PC-9 (cell line): ENCODE measurements around the gene NHSL1. TPM values are rescaled to one million over a fixed set of nuclear protein-coding genes. Genes with fewer than 3 reads are reported as not detected.

Experiments
- BruUV-seq: library from RNA; stranded (reverse); fragments of 400-500 nt; replicated peaks from 2 replicates; lab custom pipeline; 2021; lab: Mats Ljungman, UMichigan
- CTCF ChIA-PET: fragments of 300-600 bp; sonication (Branson Sonifier 250); formaldehyde crosslinking; loops from one replicate; lab custom pipeline; 2022; ENCODE audit warnings: antibody characterized with exemption; lab: Charles Lee
- POLR2A ChIA-PET: fragments of 300-600 bp; sonication (Branson Sonifier 250); formaldehyde crosslinking; loops from one replicate; lab custom pipeline; 2022; ENCODE audit warnings: antibody characterized with exemption; ENCODE audit not compliant: unreplicated experiment; lab: Charles Lee
- DNase-seq, 2 experiments: peaks; one replicate each; pipeline versions ENCODE4 v3.0.0 to v3.0.0-alpha.2; 2015 to 2022; ENCODE audit warnings: mixed read lengths in 1 of 2
- H2AFZ ChIP-seq: fragments of 200-600 bp; sonication (generic); 2 replicates; pipeline ENCODE4 v1.8.1; 2017; ENCODE audit warnings: antibody characterized with exemption
- H3F3A ChIP-seq: fragments of 200-600 bp; sonication (generic); 2 replicates; pipeline ENCODE4 v1.8.1; 2017; ENCODE audit warnings: antibody characterized with exemption, mild to moderate bottlenecking, low read depth; ENCODE audit not compliant: insufficient read depth
- H3K27ac ChIP-seq: fragments of 200-600 bp; sonication (generic); 2 replicates; pipeline ENCODE4 v1.6.1; 2016; ENCODE audit warnings: mixed run types
- H3K27me3 ChIP-seq: fragments of 200-600 bp; sonication (generic); 2 replicates; pipeline ENCODE4 v1.6.1; 2016; ENCODE audit warnings: low read depth, mixed run types; ENCODE audit not compliant: insufficient read depth
- H3K36me3 ChIP-seq: fragments of 200-600 bp; sonication (generic); 2 replicates; pipeline ENCODE4 v1.6.1; 2016; ENCODE audit warnings: low read depth, mixed run types
- H3K4me1 ChIP-seq: fragments of 200-600 bp; sonication (generic); replicated peaks from 2 replicates; pipeline ENCODE4 v1.6.1; 2016; ENCODE audit warnings: mixed run types; ENCODE audit not compliant: insufficient read depth
- H3K4me2 ChIP-seq: fragments of 200-600 bp; sonication (generic); 2 replicates; pipeline ENCODE4 v1.6.1; 2017; ENCODE audit warnings: mixed run types
- H3K4me3 ChIP-seq: fragments of 200-600 bp; sonication (generic); 2 replicates; pipeline ENCODE4 v1.6.1; 2016; ENCODE audit warnings: mixed run types
- H3K79me2 ChIP-seq: fragments of 200-600 bp; sonication (generic); 2 replicates; pipeline ENCODE4 v1.6.1; 2017; ENCODE audit warnings: low read depth, mixed run types
- H3K9me2 ChIP-seq: fragments of 200-600 bp; sonication (generic); 2 replicates; pipeline ENCODE4 v1.8.1; 2017; ENCODE audit warnings: mild to moderate bottlenecking; ENCODE audit not compliant: insufficient read depth
- H3K9me3 ChIP-seq: fragments of 200-600 bp; sonication (generic); 2 replicates; pipeline ENCODE4 v1.8.1; 2016; ENCODE audit warnings: low read depth; ENCODE audit not compliant: insufficient read depth
- H4K20me1 ChIP-seq: fragments of 200-600 bp; sonication (generic); 2 replicates; pipeline ENCODE4 v1.8.1; 2017; ENCODE audit not compliant: insufficient read depth
- CTCF ChIP-seq: fragments of 200-600 bp; sonication (generic); conservative IDR thresholded peaks from 2 replicates; pipeline ENCODE4 v1.6.1; 2017; ENCODE audit warnings: mixed run types, antibody characterized with exemption, mild to moderate bottlenecking, moderate library complexity
- EZH2 ChIP-seq: fragments of 200-600 bp; sonication (generic); IDR thresholded peaks from 2 replicates; pipeline ENCODE4 v1.8.0; 2017; ENCODE audit warnings: antibody characterized with exemption, low read depth
- intact Hi-C: fragments of 100-400 bp; cut with micrococcal nuclease; formaldehyde crosslinking; loops from one replicate; pipeline ENCODE4 v1.10.0; 2022; ENCODE audit not compliant: unreplicated experiment
- total RNA-seq: library from RNA; stranded (reverse); gene quantifications from 2 replicates; pipeline ENCODE4 v1.2.3, GENCODE V29; 2021

NHSL1 gene
- total RNA-seq, 1 experiment from 2014 or later: 17.5 TPM

DNA sequence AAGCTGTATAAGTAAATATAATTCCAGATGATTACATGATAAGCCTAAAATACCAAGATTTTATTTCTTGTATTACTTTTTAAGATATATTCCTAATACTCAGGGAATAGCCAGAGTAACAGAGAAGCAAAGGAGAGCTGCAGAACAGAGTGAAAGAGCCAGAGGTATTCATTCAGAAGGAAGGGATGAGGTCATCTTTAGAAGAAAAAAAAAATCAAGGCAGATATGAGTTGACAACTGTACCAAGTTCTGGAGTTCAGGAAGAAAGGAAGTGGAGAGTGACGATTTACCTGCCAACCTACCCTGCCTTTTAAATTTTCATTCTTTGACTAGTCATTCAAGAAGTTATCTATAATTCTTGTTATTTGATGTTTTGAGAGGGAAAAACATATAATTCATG is 28.8 kb upstream of the NHSL1 start:
- H2AFZ ChIP-seq: no peak overlapping the region
- no peak overlapping the region for H3K4me2 ChIP-seq
- TF ChIP-seq CTCF (no peak), EZH2 (no peak)
- no peaks in the 10 kb centered on the region for H3K9me2 ChIP-seq
- H3K36me3 ChIP-seq: no peaks in the 10 kb centered on the region
- H4K20me1 ChIP-seq: no peaks in the 10 kb centered on the region
- H3K27ac ChIP-seq: no peak overlapping the region
- no peaks in the 10 kb centered on the region for H3K9me3 ChIP-seq
- BruUV-seq: no TSS peak
- H3K27me3 ChIP-seq: no peaks in the 10 kb centered on the region
- H3K4me1 ChIP-seq: no peaks in the 10 kb centered on the region
- POLR2A ChIA-PET: no interaction called here
- no peak overlapping the region for H3K4me3 ChIP-seq
- intact Hi-C loops: no loop called here
- H3F3A ChIP-seq: no peaks in the 10 kb centered on the region
- no peak for DNase-seq
- H3K79me2 ChIP-seq: no peaks in the 10 kb centered on the region
- CTCF ChIA-PET: no interaction called here

GRCh38 chr6:138527411-138528088 is 28.3 kb upstream of the NHSL1 start:
- H4K20me1 ChIP-seq: no peaks in the 10 kb centered on the region
- intact Hi-C loops: no loop called here
- no TSS peak for BruUV-seq
- no peaks in the 10 kb centered on the region for H3K9me3 ChIP-seq
- H3K79me2 ChIP-seq: no peaks in the 10 kb centered on the region
- POLR2A ChIA-PET: no interaction called here
- H3K9me2 ChIP-seq: no peaks in the 10 kb centered on the region
- H2AFZ ChIP-seq: no peak overlapping the region
- no peaks in the 10 kb centered on the region for H3K4me1 ChIP-seq
- TF ChIP-seq EZH2: no peak
- TF ChIP-seq CTCF: no peak
- H3K4me2 ChIP-seq: no peak overlapping the region
- no peaks in the 10 kb centered on the region for H3K27me3 ChIP-seq
- no peak overlapping the region for H3K27ac ChIP-seq
- no peak overlapping the region for H3K4me3 ChIP-seq
- no peak for DNase-seq
- no peaks in the 10 kb centered on the region for H3F3A ChIP-seq
- H3K36me3 ChIP-seq: no peaks in the 10 kb centered on the region
- CTCF ChIA-PET: no interaction called here

GRCh38 chr6:138526822-138527235 is 27.5 kb upstream of the NHSL1 start:
- H4K20me1 ChIP-seq: no peaks in the 10 kb centered on the region
- H3K79me2 ChIP-seq: no peaks in the 10 kb centered on the region
- H2AFZ ChIP-seq: no peak overlapping the region
- no peaks in the 10 kb centered on the region for H3K9me2 ChIP-seq
- H3K9me3 ChIP-seq: no peaks in the 10 kb centered on the region
- no peak overlapping the region for H3K4me3 ChIP-seq
- no peaks in the 10 kb centered on the region for H3K27me3 ChIP-seq
- no peak for DNase-seq
- TF ChIP-seq CTCF: no peak
- no peak for TF ChIP-seq EZH2
- H3K27ac ChIP-seq: no peak overlapping the region
- no peaks in the 10 kb centered on the region for H3K4me1 ChIP-seq
- H3K36me3 ChIP-seq: no peaks in the 10 kb centered on the region
- CTCF ChIA-PET: no interaction called here
- H3K4me2 ChIP-seq: no peak overlapping the region
- intact Hi-C loops: no loop called here
- POLR2A ChIA-PET: interaction anchor here (0.6 kb wide), 1 partner anchor 128 kb away, joined by 3 read pairs; no protein-coding TSS in a partner anchor
- BruUV-seq: no TSS peak
- no peaks in the 10 kb centered on the region for H3F3A ChIP-seq
